Measurements from ENCODE around the gene ERC2.

ERC2 gene

GRCh38 chr3:55709411-55710012, 758.8 kb downstream of the ERC2 start:
- no peak overlapping the region for H3K4me3 ChIP-seq (ENCODE audit: low read depth, low read length)
- TF ChIP-seq CTCF (IDR thresholded peaks at IDR 0.05; ENCODE audit: low read depth, low read length) = no peak

- H3K4me3 ChIP-seq (ENCODE audit: low read depth, low read length) = no peak overlapping the region
- no peak for TF ChIP-seq CTCF (IDR thresholded peaks at IDR 0.05; ENCODE audit: low read depth, low read length)
These were observed 759.3 kb downstream of the ERC2 start for GRCh38 chr3:55708921-55709320.

- no peak overlapping the region for H3K4me3 ChIP-seq (ENCODE audit: low read depth, low read length)
- TF ChIP-seq CTCF (IDR thresholded peaks at IDR 0.05; ENCODE audit: low read depth, low read length) = no peak
These were observed 760.0 kb downstream of the ERC2 start for GRCh38 chr3:55708242-55708641.

- no peak for TF ChIP-seq CTCF (IDR thresholded peaks at IDR 0.05; ENCODE audit: low read depth, low read length)
- no peak overlapping the region for H3K4me3 ChIP-seq (ENCODE audit: low read depth, low read length)
These were observed 763.7 kb downstream of the ERC2 start for GRCh38 chr3:55704521-55704920.

- no peak for TF ChIP-seq CTCF (IDR thresholded peaks at IDR 0.05; ENCODE audit: low read depth, low read length)
- H3K4me3 ChIP-seq (ENCODE audit: low read depth, low read length) = no peak overlapping the region
These were observed 765.4 kb downstream of the ERC2 start for GRCh38 chr3:55702822-55703221.

- H3K4me3 ChIP-seq (ENCODE audit: low read depth, low read length) = no peak overlapping the region
- no peak for TF ChIP-seq CTCF (IDR thresholded peaks at IDR 0.05; ENCODE audit: low read depth, low read length)
These were observed 766.3 kb downstream of the ERC2 start for GRCh38 chr3:55701997-55702396.

- TF ChIP-seq CTCF (IDR thresholded peaks at IDR 0.05; ENCODE audit: low read depth, low read length) = no peak
These were observed 769.4 kb downstream of the ERC2 start for GRCh38 chr3:55698831-55699230.

More at GRCh38 chr3:55698831-55699230, 769.4 kb downstream of the ERC2 start:
- H3K4me3 ChIP-seq (ENCODE audit: low read depth, low read length) = no peak overlapping the region

All from WI38 (cell line).